ENCODE measurements around the gene SLC22A16. TPM values are rescaled to one million over a fixed set of nuclear protein-coding genes. Genes with fewer than 3 reads are reported as not detected.

The SLC22A16 gene
- total RNA-seq, 4 donors from 2014 or later, result not detected

- intact Hi-C loops (cut with DNase I; ENCODE audit: low total_unique reads) (no loop called here), in situ Hi-C loops (cut with MboI; ENCODE audit: low pct_ligation_motif_present in 1 of 4, low pct_unique_long_range_greater_than_20kb in 1 of 4, low sequenced_read_pairs in 3 of 4) (no loop called here)
- Histone ChIP-seq H3K9me3 (no peaks in the 10 kb centered on the region), H3K4me3 (no peak overlapping the region), H3K27me3 (no peaks in the 10 kb centered on the region), H3K4me1 (no peaks in the 10 kb centered on the region), H3K36me3 (no peaks in the 10 kb centered on the region), H3K27ac (no peak overlapping the region)
- DNase-seq, result no peak
- WGBS, 2 donors (ENCODE audit: low coverage in 1 of 2), result 87 to 94% methylated on average over 5 to 9 of the region's 9 CpGs
- TF ChIP-seq POLR2A (IDR thresholded peaks at IDR 0.05) (no peak), CTCF (IDR thresholded peaks at IDR 0.05) (no peak), POLR2AphosphoS5 (IDR thresholded peaks at IDR 0.05) (no peak), EP300 (IDR thresholded peaks at IDR 0.05; ENCODE audit: low read depth) (no peak)
Measured at GRCh38 chr6:110493253-110493800, 16.9 kb upstream of the SLC22A16 start.

- Histone ChIP-seq H3K9me3 (no peaks in the 10 kb centered on the region), H3K36me3 (no peaks in the 10 kb centered on the region), H3K27ac (no peak overlapping the region), H3K4me1 (no peaks in the 10 kb centered on the region), H3K27me3 (no peaks in the 10 kb centered on the region), H3K4me3 (no peak overlapping the region)
- in situ Hi-C loops (cut with MboI; ENCODE audit: low pct_ligation_motif_present in 1 of 4, low pct_unique_long_range_greater_than_20kb in 1 of 4, low sequenced_read_pairs in 3 of 4) (no loop called here), intact Hi-C loops (cut with DNase I; ENCODE audit: low total_unique reads) (no loop called here)
- TF ChIP-seq CTCF (IDR thresholded peaks at IDR 0.05) (no peak), POLR2AphosphoS5 (IDR thresholded peaks at IDR 0.05) (no peak), EP300 (IDR thresholded peaks at IDR 0.05; ENCODE audit: low read depth) (no peak), POLR2A (IDR thresholded peaks at IDR 0.05) (no peak)
- WGBS, 2 donors (ENCODE audit: low coverage in 1 of 2), result 73 to 75% methylated on average over 6 to 7 of the region's 7 CpGs
- no peak for DNase-seq
Measured at GRCh38 chr6:110492584-110492983, 16.2 kb upstream of the SLC22A16 start.

GRCh38 chr6:110491644-110492317, 15.4 kb upstream of the SLC22A16 start:
- H3K27ac ChIP-seq, result no peak overlapping the region
- 50 to 53% methylated on average over 5 to 7 of the region's 7 CpGs for WGBS, 2 donors (ENCODE audit: low coverage in 1 of 2)
- intact Hi-C loops (cut with DNase I; ENCODE audit: low total_unique reads) (no loop called here), in situ Hi-C loops (cut with MboI; ENCODE audit: low pct_ligation_motif_present in 1 of 4, low pct_unique_long_range_greater_than_20kb in 1 of 4, low sequenced_read_pairs in 3 of 4) (no loop called here)
- no peaks in the 10 kb centered on the region for H3K4me1 ChIP-seq
- H3K27me3 ChIP-seq, result no peaks in the 10 kb centered on the region
- no peaks in the 10 kb centered on the region for H3K9me3 ChIP-seq
- no peak overlapping the region for H3K4me3 ChIP-seq
- H3K36me3 ChIP-seq, result no peaks in the 10 kb centered on the region
- DNase-seq, result no peak
- TF ChIP-seq POLR2AphosphoS5 (IDR thresholded peaks at IDR 0.05) (no peak), CTCF (IDR thresholded peaks at IDR 0.05) (no peak), POLR2A (IDR thresholded peaks at IDR 0.05) (no peak), EP300 (IDR thresholded peaks at IDR 0.05; ENCODE audit: low read depth) (no peak)

GRCh38 chr6:110491299-110491643, 14.9 kb upstream of the SLC22A16 start:
- intact Hi-C loops (cut with DNase I; ENCODE audit: low total_unique reads) (no loop called here), in situ Hi-C loops (cut with MboI; ENCODE audit: low pct_ligation_motif_present in 1 of 4, low pct_unique_long_range_greater_than_20kb in 1 of 4, low sequenced_read_pairs in 3 of 4) (no loop called here)
- WGBS, 2 donors (ENCODE audit: low coverage in 1 of 2), result 70 to 93% methylated on average over 2 to 3 of the region's 3 CpGs
- no peaks in the 10 kb centered on the region for H3K36me3 ChIP-seq
- no peak overlapping the region for H3K27ac ChIP-seq
- no peak overlapping the region for H3K4me3 ChIP-seq
- H3K27me3 ChIP-seq, result no peaks in the 10 kb centered on the region
- H3K9me3 ChIP-seq, result no peaks in the 10 kb centered on the region
- TF ChIP-seq CTCF (IDR thresholded peaks at IDR 0.05) (no peak), POLR2A (IDR thresholded peaks at IDR 0.05) (no peak), EP300 (IDR thresholded peaks at IDR 0.05; ENCODE audit: low read depth) (no peak), POLR2AphosphoS5 (IDR thresholded peaks at IDR 0.05) (no peak)
- no peaks in the 10 kb centered on the region for H3K4me1 ChIP-seq
- no peak for DNase-seq
